IPS DF 6.9 (cell line): ENCODE results near the gene WWTR1.

ENCODE experiments used
- DNase-seq: peaks from one replicate; pipeline ENCODE4 v3.0.0-alpha.2; 2013; ENCODE audit warnings: low read depth, low spot score
- H3K27ac ChIP-seq: one replicate; pipeline ENCODE4 v1.5.1; 2013; ENCODE audit warnings: low read length, control low read depth
- H3K27me3 ChIP-seq: 2 replicates; pipeline ENCODE4 v1.6.1; 2013; ENCODE audit warnings: mild to moderate bottlenecking, low read length; ENCODE audit not compliant: control insufficient read depth, insufficient read depth
- H3K36me3 ChIP-seq: 2 replicates; pipeline ENCODE4 v1.6.1; 2013; ENCODE audit warnings: low read length; ENCODE audit not compliant: control insufficient read depth, insufficient read depth
- H3K4me1 ChIP-seq: 2 replicates; pipeline ENCODE4 v1.6.1; 2013; ENCODE audit warnings: low read length; ENCODE audit not compliant: control insufficient read depth, insufficient read depth
- H3K4me3 ChIP-seq: 2 replicates; pipeline ENCODE4 v1.5.1; 2013; ENCODE audit warnings: mild to moderate bottlenecking, low read length
- H3K9me3 ChIP-seq: 2 replicates; pipeline ENCODE4 v1.6.1; 2013; ENCODE audit warnings: low read length, inconsistent platforms; ENCODE audit not compliant: control insufficient read depth, insufficient read depth
- WGBS: extraction: QIAGEN DNeasy Blood & Tissue Kit; methylation state at CpG from one replicate; pipeline ENCODE4 v1.1.7; 2013; ENCODE audit warnings: mixed read lengths, missing lambda C conversion rate; ENCODE audit not compliant: insufficient read length, insufficient coverage; 5-methylcytosine and 5-hydroxymethylcytosine counted together

WWTR1 gene

DNA sequence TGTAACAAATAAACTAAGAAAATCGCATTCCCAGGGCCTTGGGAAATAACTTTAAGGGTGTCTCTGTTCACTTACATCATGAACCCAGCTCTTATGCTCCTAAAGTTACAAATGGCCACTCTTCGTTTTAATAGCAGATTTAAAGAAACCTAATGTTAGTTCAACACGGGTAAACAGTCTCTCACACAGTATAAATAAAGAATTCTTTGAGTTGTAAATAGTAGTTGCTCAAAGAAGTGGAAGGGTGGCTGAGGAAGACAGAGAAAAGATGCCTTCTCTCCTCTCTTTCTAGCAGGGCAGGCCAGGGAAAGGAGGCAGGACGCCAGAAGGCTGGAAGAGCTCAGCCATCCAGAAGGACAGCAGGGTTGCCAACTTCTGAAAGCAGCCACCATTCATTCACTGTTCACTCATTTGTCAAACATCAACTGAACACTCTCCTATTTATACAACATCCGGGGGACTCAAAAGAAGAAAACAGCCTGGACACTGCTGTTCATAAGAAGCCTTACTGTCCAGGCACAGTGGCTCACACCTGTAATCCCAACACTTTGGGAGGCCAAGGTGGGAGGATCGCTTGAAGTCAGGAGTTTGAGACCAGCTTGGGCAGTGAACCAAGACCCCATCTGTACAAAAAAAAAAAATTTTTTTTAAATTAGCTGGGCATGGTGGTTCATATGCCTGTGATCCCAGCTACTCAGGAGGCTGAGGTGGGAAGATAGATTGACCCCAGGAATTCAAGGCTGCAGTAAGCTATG is 47.3 kb downstream of the WWTR1 start:
- H3K27ac ChIP-seq, result no peak overlapping the region

DNA sequence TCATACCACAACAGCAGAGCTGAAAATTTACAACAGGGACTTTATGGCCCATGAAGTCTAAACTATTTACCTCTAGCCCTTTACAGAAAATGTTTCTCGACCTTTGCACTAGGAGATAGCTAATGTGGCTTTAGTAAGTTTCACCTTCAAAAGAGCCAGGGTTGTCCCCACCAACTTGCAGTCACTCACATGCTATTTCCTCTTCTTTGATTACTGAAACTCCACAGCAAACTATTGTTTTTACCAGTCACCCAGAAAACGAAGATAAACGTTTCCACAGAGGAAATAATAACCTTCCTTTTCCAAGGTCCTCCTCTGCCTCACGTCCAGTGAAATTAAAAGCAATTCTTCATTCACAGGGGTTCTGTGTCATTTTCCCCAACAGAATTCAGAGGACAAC is 48.2 kb downstream of the WWTR1 start:
- H3K27me3 ChIP-seq, result no peaks in the 10 kb centered on the region
- H3K4me1 ChIP-seq, result peaks cover 2% of the 10 kb centered on the region; the same call in 1 of the 2 replicates
- no peak overlapping the region for H3K4me3 ChIP-seq
- H3K36me3 ChIP-seq, result no peaks in the 10 kb centered on the region
- no peak for DNase-seq
- no peak overlapping the region for H3K27ac ChIP-seq
- no CpG with 5 or more reads among the region's 4 CpGs for WGBS
- H3K9me3 ChIP-seq, result no peaks in the 10 kb centered on the region

More for the DNA sequence above, 47.3 kb downstream of the WWTR1 start:
- Histone ChIP-seq H3K4me3 (no peak overlapping the region), H3K4me1 (no peaks in the 10 kb centered on the region), H3K27me3 (no peaks in the 10 kb centered on the region), H3K36me3 (no peaks in the 10 kb centered on the region), H3K9me3 (no peaks in the 10 kb centered on the region)
- DNase-seq, result no peak
- no CpG with 5 or more reads among the region's 6 CpGs for WGBS

DNA sequence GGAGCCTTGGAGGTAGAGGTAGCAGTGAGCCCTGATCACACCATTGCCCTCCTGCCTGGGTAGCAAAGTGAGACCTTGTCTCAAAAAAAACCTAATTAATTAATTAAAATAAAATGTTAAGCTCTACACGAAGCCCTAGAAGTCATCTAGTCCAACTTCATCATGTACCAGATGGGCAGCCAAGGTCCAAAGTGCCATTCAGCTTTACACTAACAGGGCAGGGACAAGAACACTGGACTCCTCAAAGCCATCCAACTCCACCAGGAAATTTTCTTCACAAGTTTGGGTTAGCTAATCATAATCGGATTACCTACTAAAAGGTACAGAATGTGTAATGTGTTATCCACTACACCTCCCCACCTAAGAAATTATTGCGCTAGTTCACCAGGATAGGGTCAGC is 48.8 kb downstream of the WWTR1 start:
- Histone ChIP-seq H3K4me1 (peaks cover 5% of the 10 kb centered on the region; the same call in 1 of the 2 replicates), H3K4me3 (no peak overlapping the region), H3K27me3 (no peaks in the 10 kb centered on the region), H3K9me3 (no peaks in the 10 kb centered on the region), H3K27ac (no peak overlapping the region), H3K36me3 (no peaks in the 10 kb centered on the region)
- no CpG with 5 or more reads among the region's 3 CpGs for WGBS
- DNase-seq, result no peak

DNA sequence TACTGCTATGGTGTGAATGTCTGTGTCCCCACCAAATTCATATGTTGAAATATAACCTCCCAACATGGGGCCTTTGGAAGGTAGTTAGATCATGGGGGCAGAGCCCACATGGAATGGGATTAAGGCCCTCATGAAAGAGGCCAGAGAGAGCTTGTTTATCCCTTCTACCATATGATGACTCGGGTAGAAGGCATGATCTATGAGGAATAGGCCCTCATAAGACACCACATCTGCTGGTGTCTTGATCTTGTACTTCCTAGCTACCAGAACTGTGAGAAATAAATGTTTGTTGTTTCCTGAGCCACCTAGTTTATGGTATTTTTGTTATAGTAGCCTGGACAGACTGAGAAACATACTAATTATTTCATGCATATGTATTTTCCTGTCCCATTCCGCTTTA is 51.9 kb downstream of the WWTR1 start:
- DNase-seq, result no peak
- no CpG with 5 or more reads among the region's 2 CpGs for WGBS
- no peaks in the 10 kb centered on the region for H3K36me3 ChIP-seq
- no peaks in the 10 kb centered on the region for H3K27me3 ChIP-seq
- H3K27ac ChIP-seq, result no peak overlapping the region
- no peaks in the 10 kb centered on the region for H3K9me3 ChIP-seq
- H3K4me1 ChIP-seq, result peaks cover 5% of the 10 kb centered on the region; the same call in 1 of the 2 replicates
- no peak overlapping the region for H3K4me3 ChIP-seq

DNA sequence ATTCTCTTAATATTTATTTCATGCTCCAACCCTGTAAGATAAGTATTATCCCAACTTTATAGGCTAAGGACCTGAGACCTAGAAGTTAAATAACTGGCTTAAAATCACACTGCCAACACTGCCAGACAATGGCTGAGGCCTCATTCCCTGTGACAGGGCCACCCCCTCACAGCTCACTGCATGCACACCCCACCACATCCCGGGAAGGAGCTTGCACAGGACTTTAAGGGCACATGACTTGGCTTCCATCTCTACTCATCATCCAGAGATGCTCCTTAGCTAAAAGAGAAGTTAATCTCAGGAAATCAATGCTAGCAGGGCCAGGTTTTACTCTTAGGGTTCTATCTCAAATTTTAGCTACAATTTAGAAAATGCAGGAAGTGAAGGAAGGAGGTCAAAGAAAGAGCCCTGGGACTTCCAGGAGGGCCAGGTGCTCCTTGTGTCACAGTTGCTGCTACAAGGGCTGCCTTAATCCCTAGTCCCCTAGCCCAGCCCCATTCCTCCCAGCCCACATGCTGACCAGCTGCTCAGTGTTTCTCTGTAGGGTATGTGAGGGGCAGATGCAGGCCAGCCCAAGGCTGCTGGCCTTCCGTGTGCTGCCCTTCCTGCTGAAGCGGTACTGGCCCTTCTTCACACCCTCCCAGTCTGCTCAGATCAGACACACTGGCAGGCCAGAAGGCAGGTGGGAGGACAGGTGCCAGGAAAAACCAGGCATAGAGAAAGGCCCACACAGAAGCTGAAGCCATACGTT is 53.5 kb downstream of the WWTR1 start:
- Histone ChIP-seq H3K27ac (no peak overlapping the region), H3K4me3 (no peak overlapping the region), H3K36me3 (no peaks in the 10 kb centered on the region), H3K9me3 (no peaks in the 10 kb centered on the region), H3K27me3 (no peaks in the 10 kb centered on the region), H3K4me1 (peaks cover 5% of the 10 kb centered on the region; the same call in 1 of the 2 replicates)
- no CpG with 5 or more reads among the region's 4 CpGs for WGBS
- no peak for DNase-seq

DNA sequence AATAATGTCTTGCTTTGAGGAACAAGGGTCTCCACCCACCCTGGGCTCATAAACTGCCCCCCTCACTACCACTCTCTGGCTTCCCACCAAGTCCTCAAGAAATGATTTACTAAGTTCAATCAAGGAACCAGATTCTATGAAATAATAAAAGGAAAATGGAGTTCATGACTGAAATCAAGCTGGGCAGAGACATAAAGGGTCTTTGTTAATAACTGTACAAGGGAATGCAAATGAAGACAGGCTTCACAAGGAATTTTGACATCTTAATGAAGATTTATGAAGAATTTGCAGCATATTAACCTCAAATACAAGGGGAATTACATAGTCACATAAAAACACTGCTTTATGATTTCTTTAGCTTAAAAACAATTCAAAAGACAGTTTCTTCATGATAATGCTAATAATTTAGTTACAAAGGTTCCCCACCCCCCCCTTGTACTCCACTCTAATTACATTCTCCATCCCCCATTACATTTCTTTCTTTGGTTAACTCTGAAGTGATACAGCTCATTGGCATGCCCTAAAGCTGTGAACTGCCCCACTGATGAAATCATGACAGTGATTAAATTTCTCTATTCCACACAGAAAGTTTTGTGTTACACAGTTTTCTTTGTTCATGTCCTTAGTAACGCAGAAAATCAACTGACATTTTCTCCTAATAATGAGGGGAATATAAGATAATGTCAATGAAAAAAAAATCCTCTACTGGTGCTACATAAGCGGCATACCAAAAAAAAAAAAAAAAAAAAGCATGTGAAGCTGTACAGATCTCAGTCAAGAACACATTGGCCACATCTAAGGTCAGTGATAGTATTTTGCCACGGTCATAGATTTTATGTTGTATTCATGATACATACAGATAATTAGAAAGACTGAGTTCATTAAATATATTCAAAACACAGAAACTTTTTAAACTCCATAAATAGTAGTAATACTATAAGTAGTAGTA is 54.4 kb downstream of the WWTR1 start:
- no CpG with 5 or more reads among the region's 3 CpGs for WGBS
- Histone ChIP-seq H3K9me3 (no peaks in the 10 kb centered on the region), H3K4me1 (peaks cover 5% of the 10 kb centered on the region; the same call in 1 of the 2 replicates), H3K27me3 (no peaks in the 10 kb centered on the region), H3K27ac (no peak overlapping the region), H3K4me3 (no peak overlapping the region), H3K36me3 (no peaks in the 10 kb centered on the region)
- no peak for DNase-seq

DNA sequence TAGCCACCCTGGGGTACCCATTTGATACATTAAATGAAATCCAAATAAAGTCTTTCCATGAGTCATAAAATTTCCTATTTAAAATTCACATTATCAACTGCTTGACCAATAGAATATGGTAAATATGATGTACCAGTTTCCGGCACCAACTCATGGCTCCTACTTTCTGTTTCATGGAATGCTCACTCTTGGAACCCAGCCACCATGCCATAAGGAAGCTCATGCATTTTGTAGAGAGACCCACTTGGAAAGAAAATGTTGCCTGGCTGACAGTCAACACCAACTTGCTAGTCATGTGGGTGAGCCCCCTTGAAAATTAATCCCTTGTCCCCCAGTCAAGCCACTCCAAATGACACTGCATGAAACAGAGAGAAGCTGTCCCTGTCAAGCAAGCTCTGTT is 57.2 kb downstream of the WWTR1 start:
- Histone ChIP-seq H3K4me1 (peaks cover 5% of the 10 kb centered on the region; the same call in 1 of the 2 replicates), H3K36me3 (no peaks in the 10 kb centered on the region), H3K4me3 (no peak overlapping the region), H3K27me3 (no peaks in the 10 kb centered on the region), H3K27ac (no peak overlapping the region), H3K9me3 (no peaks in the 10 kb centered on the region)
- no peak for DNase-seq
- WGBS, result no CpG with 5 or more reads among the region's 1 CpG

DNA sequence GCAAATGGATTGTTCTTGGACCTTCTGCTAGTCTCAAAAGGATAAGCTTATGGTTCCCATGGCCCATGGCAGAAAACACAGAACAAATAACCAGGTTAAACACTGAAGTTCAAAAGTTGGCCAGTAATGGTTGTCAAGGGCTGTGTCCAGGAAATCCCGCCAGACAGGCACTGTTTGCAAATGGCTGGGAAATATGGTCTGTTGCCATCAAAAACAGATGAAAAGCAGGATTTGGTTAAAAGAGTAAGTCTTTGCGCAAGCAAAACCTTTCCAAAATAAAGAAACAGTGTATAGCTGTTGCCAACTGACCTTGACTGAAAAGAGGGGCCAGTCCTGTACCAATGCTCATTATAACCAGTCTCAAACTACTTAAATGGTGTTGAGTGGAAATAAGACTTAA is 58.6 kb downstream of the WWTR1 start:
- H3K36me3 ChIP-seq, result no peaks in the 10 kb centered on the region
- H3K4me1 ChIP-seq, result no peaks in the 10 kb centered on the region; the same call in 1 of the 2 replicates
- no peak overlapping the region for H3K4me3 ChIP-seq
- H3K27me3 ChIP-seq, result no peaks in the 10 kb centered on the region
- H3K27ac ChIP-seq, result no peak overlapping the region
- no peaks in the 10 kb centered on the region for H3K9me3 ChIP-seq
- no peak for DNase-seq
- no CpG with 5 or more reads among the region's 2 CpGs for WGBS

DNA sequence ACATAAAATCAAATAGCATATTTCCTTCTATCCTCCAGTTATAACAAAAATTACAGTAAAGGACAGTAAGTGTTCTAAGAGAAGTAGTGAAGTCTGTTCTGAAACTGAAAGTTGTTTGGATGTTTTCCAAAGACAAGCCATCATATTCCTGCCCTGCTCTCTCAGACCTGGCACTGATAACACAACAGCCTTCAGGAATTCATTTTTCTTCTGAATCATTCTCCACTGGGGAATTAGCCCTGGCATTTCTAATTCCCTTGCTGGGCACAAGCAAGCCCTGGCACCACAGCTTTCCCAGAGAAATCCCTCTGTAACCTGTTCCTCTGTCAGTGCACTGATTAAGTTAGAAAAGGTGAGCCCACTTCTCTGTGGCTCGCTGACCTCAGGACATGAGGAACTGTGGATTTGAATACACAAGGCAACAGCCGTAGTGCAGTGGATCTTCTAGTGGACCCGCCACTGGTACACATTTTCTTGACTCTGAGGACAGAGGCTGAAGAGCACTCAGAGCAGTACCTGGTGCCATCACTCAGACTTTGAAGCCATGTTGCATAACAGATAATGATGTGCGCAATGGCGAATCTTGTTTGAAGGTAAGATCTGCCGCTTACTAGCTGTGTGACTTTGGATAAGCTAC is 61.6 kb downstream of the WWTR1 start:
- WGBS, result no CpG with 5 or more reads among the region's 6 CpGs
- Histone ChIP-seq H3K9me3 (no peaks in the 10 kb centered on the region), H3K27ac (no peak overlapping the region), H3K36me3 (no peaks in the 10 kb centered on the region), H3K27me3 (no peaks in the 10 kb centered on the region), H3K4me3 (no peak overlapping the region), H3K4me1 (peaks cover 4% of the 10 kb centered on the region; the same call in 1 of the 2 replicates)
- DNase-seq, result no peak
